IMR-90 (cell line): ENCODE data around the gene INPP5A. TPM values are rescaled to one million over a fixed set of nuclear protein-coding genes. Genes with fewer than 3 reads are reported as not detected.

Experiments used
- ATAC-seq: fragments of 200-7000 bp; cut with Tn5 transposase; 2 replicates; pipeline ENCODE4 v1.9.1; 2020; ENCODE audit warnings: low read depth, mild to moderate bottlenecking, moderate library complexity
- BruUV-seq: library from RNA; stranded (reverse); fragments of 400-500 nt; replicated peaks from 2 replicates; lab custom pipeline; 2021; lab: Mats Ljungman, UMichigan
- CTCF ChIA-PET: fragments of 300-600 bp; formaldehyde crosslinking; extraction: SDS; loops from one replicate; lab custom pipeline; 2021; ENCODE audit warnings: antibody characterized with exemption; lab: Yijun Ruan, JAX
- POLR2A ChIA-PET: fragments of 300-600 bp; sonication (Branson Sonifier 250); formaldehyde crosslinking; loops from one replicate; lab custom pipeline; 2022; ENCODE audit warnings: antibody characterized with exemption; ENCODE audit not compliant: unreplicated experiment; lab: Charles Lee
- DNase-seq: peaks from one replicate; pipeline ENCODE4 v3.0.0; 2013
- H2AFZ ChIP-seq: replicated peaks from 2 replicates; pipeline ENCODE3; 2013; ENCODE audit warnings: low read length, mild to moderate bottlenecking; ENCODE audit not compliant: poor library complexity
- H2AK5ac ChIP-seq: 2 replicates; pipeline ENCODE4 v1.6.1; 2013; ENCODE audit warnings: low read depth, low read length, inconsistent platforms
- H2AK9ac ChIP-seq: replicated peaks from 2 replicates; pipeline ENCODE3; 2013; ENCODE audit warnings: mild to moderate bottlenecking, low read depth, low read length, moderate library complexity; ENCODE audit not compliant: poor library complexity
- H2BK120ac ChIP-seq: 2 replicates; pipeline ENCODE4 v1.6.1; 2013; ENCODE audit warnings: low read depth, low read length, inconsistent platforms
- H2BK15ac ChIP-seq: 3 replicates; pipeline ENCODE4 v1.6.1; 2013; ENCODE audit warnings: low read depth, low read length, inconsistent platforms
- H2BK20ac ChIP-seq: 2 replicates; pipeline ENCODE4 v1.6.1; 2013; ENCODE audit warnings: low read depth, mild to moderate bottlenecking, inconsistent platforms, low read length, moderate library complexity
- H2BK5ac ChIP-seq: 2 replicates; pipeline ENCODE4 v1.6.1; 2013; ENCODE audit warnings: mild to moderate bottlenecking, low read depth, low read length, inconsistent platforms; ENCODE audit not compliant: poor library complexity, severe bottlenecking
- H3K14ac ChIP-seq: replicated peaks from 2 replicates; pipeline ENCODE4 v1.6.1; 2013; ENCODE audit warnings: low read depth, low read length, inconsistent platforms
- H3K18ac ChIP-seq: 2 replicates; pipeline ENCODE4 v1.6.1; 2013; ENCODE audit warnings: low read depth, low read length, control low read depth
- H3K23ac ChIP-seq: 2 replicates; pipeline ENCODE4 v1.6.1; 2013; ENCODE audit warnings: low read depth, low read length, inconsistent platforms
- H3K27ac ChIP-seq: 2 replicates; pipeline ENCODE4 v1.5.1; 2013; ENCODE audit warnings: mild to moderate bottlenecking, control low read depth, low read length; ENCODE audit not compliant: insufficient read depth
- H3K27me3 ChIP-seq: 2 replicates; pipeline ENCODE4 v1.6.1; 2013; ENCODE audit warnings: low read length; ENCODE audit not compliant: control insufficient read depth, insufficient read depth
- H3K36me3 ChIP-seq: 2 replicates; pipeline ENCODE4 v1.6.1; 2013; ENCODE audit warnings: low read length, mixed read lengths; ENCODE audit not compliant: control insufficient read depth, insufficient read depth
- H3K4ac ChIP-seq: 2 replicates; pipeline ENCODE4 v1.6.1; 2013; ENCODE audit warnings: low read depth, low read length, inconsistent platforms
- H3K4me1 ChIP-seq: 2 replicates; pipeline ENCODE4 v1.6.1; 2013; ENCODE audit warnings: low read length, mixed read lengths; ENCODE audit not compliant: control insufficient read depth, insufficient read depth
- H3K4me2 ChIP-seq: 2 replicates; pipeline ENCODE4 v1.6.1; 2013; ENCODE audit warnings: low read depth, mild to moderate bottlenecking, control low read depth, low read length, moderate library complexity
- H3K4me3 ChIP-seq: 2 replicates; pipeline ENCODE4 v1.5.1; 2013; ENCODE audit warnings: low read depth, mild to moderate bottlenecking, control low read depth, low read length, moderate library complexity; ENCODE audit not compliant: insufficient read depth
- H3K56ac ChIP-seq: 2 replicates; pipeline ENCODE4 v1.6.1; 2013; ENCODE audit warnings: low read length, inconsistent platforms; ENCODE audit not compliant: insufficient read depth; ENCODE audit errors: extremely low read depth
- H3K79me1 ChIP-seq, 2 experiments: 2 replicates each; pipeline ENCODE4 v1.6.1; 2013; ENCODE audit warnings: low read length in 2 of 2, inconsistent platforms in 1 of 2, low read depth in 1 of 2
- H3K9ac ChIP-seq: 2 replicates; pipeline ENCODE4 v1.6.1; 2013; ENCODE audit warnings: low read depth, low read length, control low read depth
- H3K9me1 ChIP-seq: 2 replicates; pipeline ENCODE4 v1.6.1; 2013; ENCODE audit warnings: low read length, inconsistent platforms; ENCODE audit not compliant: insufficient read depth
- H3K9me3 ChIP-seq: 2 replicates; pipeline ENCODE4 v1.6.1; 2013; ENCODE audit warnings: low read length; ENCODE audit not compliant: control insufficient read depth, insufficient read depth
- H4K20me1 ChIP-seq: 2 replicates; pipeline ENCODE4 v1.6.1; 2013; ENCODE audit warnings: low read length, inconsistent platforms; ENCODE audit not compliant: insufficient read depth
- H4K5ac ChIP-seq: 2 replicates; pipeline ENCODE4 v1.6.1; 2013; ENCODE audit warnings: mild to moderate bottlenecking, low read depth, low read length, control low read depth
- H4K8ac ChIP-seq, 2 experiments: 2 replicates each; pipeline ENCODE4 v1.6.1; 2013; ENCODE audit warnings: low read depth in 2 of 2, low read length in 2 of 2, control low read depth in 1 of 2, inconsistent platforms in 1 of 2
- H4K91ac ChIP-seq: 2 replicates; pipeline ENCODE4 v1.6.1; 2013; ENCODE audit warnings: low read depth, low read length, inconsistent platforms; ENCODE audit not compliant: insufficient read depth
- MAZ ChIP-seq: IDR thresholded peaks from 2 replicates; pipeline ENCODE4 v1.6.1; 2012; ENCODE audit warnings: low read depth, mild to moderate bottlenecking, low read length, improper control_type of control experiment, moderate library complexity, borderline replicate concordance
- MXI1 ChIP-seq: IDR thresholded peaks from 2 replicates; pipeline ENCODE4 v1.6.1; 2012; ENCODE audit warnings: low read depth, mild to moderate bottlenecking, low read length, moderate library complexity, borderline replicate concordance
- WGBS, 2 experiments: methylation state at CpG; one replicate each; pipeline versions ENCODE4 v1.1.5 to v1.1.7; 2013; ENCODE audit warnings: missing lambda C conversion rate in 2 of 2; ENCODE audit not compliant: insufficient read length in 1 of 2; ENCODE audit errors: extremely low coverage in 2 of 2; 5-methylcytosine and 5-hydroxymethylcytosine counted together
- dilution Hi-C: fragments of 300-500 bp; cut with HindIII; formaldehyde crosslinking; loops from one replicate; pipeline ENCODE4 v1.14.3; 2018; ENCODE audit warnings: low sequenced_read_pairs; ENCODE audit not compliant: unreplicated experiment
- in situ Hi-C: fragments of 300-500 bp; cut with MboI; formaldehyde crosslinking; loops from 3 replicates; pipeline ENCODE4 v1.14.3; 2019; ENCODE audit warnings: low sequenced_read_pairs, inconsistent platforms, mixed read lengths
- intact Hi-C: fragments of 100-400 bp; cut with micrococcal nuclease; formaldehyde crosslinking; loops from 2 replicates; pipeline ENCODE4 v1.10.0; 2022
- polyA plus RNA-seq, 3 experiments: library from polyadenylated mRNA; depleted of rRNA; stranded (reverse); fragments of >200 nt; gene quantifications; 2 replicates each; pipeline ENCODE4 v1.2.3, GENCODE V29; 2012; ENCODE audit warnings: low replicate concordance in 1 of 3
- total RNA-seq: library from RNA; depleted of rRNA; stranded (reverse); fragments of >200 nt; gene quantifications from 2 replicates; pipeline ENCODE4 v1.2.3, GENCODE V29; 2012

The INPP5A gene
- total and polyA plus RNA-seq, 2 of the 4 experiments (the other 2 are of a cell fraction): 21.4 to 36.7 TPM

- TF ChIP-seq MXI1: no peak
- no peak for TF ChIP-seq MAZ
- no peak overlapping the region for H3K4me2 ChIP-seq
- no peak overlapping the region for H2AK5ac ChIP-seq
- H4K8ac ChIP-seq: no peak overlapping the region
- no peak overlapping the region for H2BK5ac ChIP-seq
- H3K36me3 ChIP-seq: peaks cover 7% of the 10 kb centered on the region
- POLR2A ChIA-PET: no interaction called here
- in situ Hi-C loops (loop anchor here (10.0 to 25.0 kb wide), 3 partner anchors 124 to 612 kb away; no protein-coding TSS in a partner anchor), dilution Hi-C loops (no loop called here), intact Hi-C loops (loop anchor here (5.0 kb wide), 1 partner anchor 292 kb away; the partner anchor contains the start of gene CFAP46)
- no peaks in the 10 kb centered on the region for H3K9me3 ChIP-seq
- no peak overlapping the region for H2BK15ac ChIP-seq
- no peaks in the 10 kb centered on the region for H3K4me1 ChIP-seq
- no peak overlapping the region for H3K27ac ChIP-seq
- H3K27me3 ChIP-seq: no peaks in the 10 kb centered on the region
- H2BK20ac ChIP-seq: no peak overlapping the region
- H4K5ac ChIP-seq: no peak overlapping the region
- no peak overlapping the region for H2AK9ac ChIP-seq
- peaks cover 0 to under 1% of the 10 kb centered on the region in 2 experiments; a peak in 1 of 4 replicates for H3K79me1 ChIP-seq
- H4K91ac ChIP-seq: no peak overlapping the region
- CTCF ChIA-PET: no interaction called here
- no peak overlapping the region for H3K4ac ChIP-seq
- H3K9me1 ChIP-seq: no peaks in the 10 kb centered on the region
- peaks cover 3% of the 10 kb centered on the region; the same call in 1 of the 2 replicates for H4K20me1 ChIP-seq
- no peak overlapping the region for H3K14ac ChIP-seq
- no peak overlapping the region for H3K18ac ChIP-seq
- 95% methylated on average over 6 of the region's 20 CpGs; no CpG with 5 or more reads in 1 of the 2 experiments for WGBS, 2 experiments
- H3K56ac ChIP-seq: no peak overlapping the region
- H2BK120ac ChIP-seq: no peak overlapping the region
- no peak overlapping the region for H3K23ac ChIP-seq
- no peak overlapping the region for H3K9ac ChIP-seq
- ATAC-seq (no peak), DNase-seq (no peak)
- H3K4me3 ChIP-seq: no peak overlapping the region
- H2AFZ ChIP-seq: no peak overlapping the region
- BruUV-seq: no TSS peak
Measured at GRCh38 chr10:132650611-132651250, 113.1 kb downstream of the INPP5A start.
